DMS153 treated with DMSO at 0.1 percent for 48 hours (cell line): ENCODE measurements around the gene SLC34A1.
"Not testable (repeated sequence)": the region's sequence is repeated elsewhere in the genome, so short reads cannot be mapped to it uniquely, and the experiment has no call there.

Experiments used
- DNase-seq: peaks from one replicate; lab custom pipeline; 2025; ENCODE audit not compliant: unreplicated experiment; lab: John Stamatoyannopoulos, UW

The SLC34A1 gene

GRCh38 chr5:177384134-177384533 is at the start of gene SLC34A1:
SLC34A1 (plus strand) TSS chr5:177384434; CDS start chr5:177385742, 1,308 bp downstream.
- no peak for DNase-seq

- no peak for DNase-seq
Observed at GRCh38 chr5:177334781-177335700, 49.2 kb upstream of the SLC34A1 start.

- no peak for DNase-seq
Observed at GRCh38 chr5:177335701-177336065, 48.6 kb upstream of the SLC34A1 start.

- DNase-seq = no peak
Observed at GRCh38 chr5:177336112-177336511, 48.1 kb upstream of the SLC34A1 start.

- DNase-seq = no peak
Observed at GRCh38 chr5:177336603-177337494, 47.4 kb upstream of the SLC34A1 start.

GRCh38 chr5:177338251-177339106 is 45.8 kb upstream of the SLC34A1 start:
- no peak for DNase-seq

GRCh38 chr5:177339107-177339638 is 45.1 kb upstream of the SLC34A1 start:
- DNase-seq = no peak

GRCh38 chr5:177343000-177343399 is 41.2 kb upstream of the SLC34A1 start:
- not testable (repeated sequence) for DNase-seq

- no peak for DNase-seq
Observed at GRCh38 chr5:177343777-177344176, 40.5 kb upstream of the SLC34A1 start.

- DNase-seq = no peak
Observed at GRCh38 chr5:177344891-177345290, 39.3 kb upstream of the SLC34A1 start.

GRCh38 chr5:177346820-177347219 is 37.4 kb upstream of the SLC34A1 start:
- DNase-seq = no peak

- DNase-seq = no peak
Observed at GRCh38 chr5:177347699-177348098, 36.5 kb upstream of the SLC34A1 start.

- DNase-seq = no peak
Observed at GRCh38 chr5:177349362-177349647, 34.9 kb upstream of the SLC34A1 start.

- no peak for DNase-seq
Observed at GRCh38 chr5:177349762-177350161, 34.5 kb upstream of the SLC34A1 start.

GRCh38 chr5:177350776-177351391 is 33.4 kb upstream of the SLC34A1 start:
- DNase-seq = no peak

- peak; percentile 67 for DNase-seq
Observed at GRCh38 chr5:177351392-177352329, 32.6 kb upstream of the SLC34A1 start, which contains the start of gene LMAN2. LMAN2 (minus strand) TSS chr5:177351668; CDS start chr5:177351647, 21 bp downstream.

GRCh38 chr5:177353093-177353492 is 31.1 kb upstream of the SLC34A1 start:
- no peak for DNase-seq

GRCh38 chr5:177354256-177354655 is 30.0 kb upstream of the SLC34A1 start:
- DNase-seq = no peak

GRCh38 chr5:177354711-177355110 is 29.5 kb upstream of the SLC34A1 start:
- DNase-seq = no peak
